Inflammatory macrophage treated with lipopolysaccharide for 1 hour (primary cell): ENCODE data around the gene ATXN7.

Source experiments
- DNase-seq, 2 donors: peaks; one replicate each; pipeline ENCODE4 v3.0.0-alpha.2; 2020 to 2022

The ATXN7 gene

DNA sequence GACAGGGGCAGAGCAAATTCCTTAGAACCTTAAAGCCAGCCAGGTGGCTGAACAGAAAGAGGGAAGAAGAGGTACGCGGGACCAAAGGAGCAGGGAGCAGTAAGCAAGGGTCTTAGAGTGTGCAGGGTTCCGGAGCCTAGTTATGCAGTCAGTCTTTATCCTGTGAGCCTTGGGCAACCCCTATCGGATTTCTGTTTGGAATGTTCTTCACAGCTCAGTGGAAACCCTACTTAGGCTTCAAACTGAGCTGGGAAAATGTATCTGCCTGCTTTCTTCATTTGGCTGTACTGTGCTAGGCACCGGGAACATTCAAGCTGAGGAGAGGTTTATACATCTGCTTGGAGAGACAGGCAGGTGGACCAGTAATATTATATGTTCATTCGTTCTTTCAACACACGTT, 122.5 kb downstream of the ATXN7 start:
- DNase-seq = no peak

DNA sequence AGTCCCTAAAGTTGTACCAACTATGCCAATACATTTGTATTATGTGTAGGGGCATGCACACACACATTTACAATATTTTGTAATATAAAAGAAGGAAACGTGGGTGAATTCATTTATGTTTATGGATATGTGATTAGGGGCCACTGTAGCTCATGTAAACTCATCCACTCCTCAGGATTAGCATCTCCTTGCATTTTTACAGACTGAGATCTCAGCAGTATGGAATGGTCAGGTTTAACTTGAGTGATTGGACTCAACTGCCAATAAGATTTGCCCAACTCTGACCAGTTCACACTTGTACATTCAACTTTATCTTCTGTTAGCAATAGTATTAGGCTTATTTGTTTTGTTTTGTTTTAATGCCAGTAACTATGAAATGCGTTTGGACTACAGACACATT, 123.2 kb downstream of the ATXN7 start:
- DNase-seq = no peak

DNA sequence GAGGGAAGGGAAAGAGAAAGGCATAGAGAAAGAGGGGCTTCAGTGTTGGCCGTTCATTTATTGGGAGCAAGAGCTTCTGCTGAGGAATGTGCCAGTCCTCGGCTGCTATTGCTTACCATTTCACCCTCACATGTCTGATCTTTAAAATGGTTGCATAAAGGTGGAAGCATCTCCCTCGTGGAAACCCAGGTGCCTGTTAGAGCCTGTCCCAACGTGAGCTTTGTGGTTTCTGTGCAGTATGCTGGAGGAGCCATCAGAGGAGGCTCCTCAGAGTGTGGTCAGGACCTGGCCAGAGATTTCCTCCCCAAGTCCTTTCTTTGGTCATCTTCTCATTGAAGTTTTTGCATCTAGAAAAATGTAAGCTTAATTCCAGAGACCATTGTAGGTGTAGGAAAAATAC, 125.3 kb downstream of the ATXN7 start:
- no peak for DNase-seq

DNA sequence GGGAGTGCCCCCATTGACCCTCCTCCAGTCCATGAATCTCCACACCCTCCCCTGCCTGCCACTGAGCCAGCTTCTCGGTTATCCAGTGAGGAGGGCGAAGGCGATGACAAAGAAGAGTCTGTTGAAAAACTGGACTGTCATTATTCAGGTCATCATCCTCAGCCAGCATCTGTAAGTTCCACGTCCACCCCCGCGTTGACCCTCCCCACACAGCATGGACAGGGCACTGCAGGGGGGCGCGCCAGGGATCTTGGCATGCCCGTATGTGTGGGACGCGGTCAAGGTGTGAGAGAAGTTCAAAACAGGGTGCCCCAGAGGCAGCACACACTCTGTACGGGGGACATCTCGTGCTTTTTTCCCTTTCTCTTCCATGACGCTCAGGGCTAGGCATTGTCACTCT, 126.5 kb downstream of the ATXN7 start:
- DNase-seq = no peak

DNA sequence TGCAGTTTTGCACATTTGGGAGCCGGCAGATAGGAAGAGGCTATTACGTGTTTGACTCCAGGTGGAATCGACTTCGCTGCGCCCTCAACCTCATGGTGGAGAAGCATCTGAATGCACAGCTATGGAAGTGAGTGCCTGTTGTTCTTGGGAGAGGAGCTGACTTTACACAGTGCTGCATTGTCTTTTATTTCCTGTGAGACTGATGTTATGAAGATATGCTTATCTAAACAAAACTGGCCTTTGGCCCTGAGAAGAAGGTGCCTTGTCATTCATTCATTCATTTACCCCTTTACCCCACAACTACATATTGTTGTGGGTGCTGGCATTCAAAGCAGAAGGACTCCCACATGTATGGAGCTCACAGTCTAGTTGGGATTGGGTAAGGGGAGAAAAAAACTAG, 127.1 kb downstream of the ATXN7 start:
- no peak for DNase-seq

DNA sequence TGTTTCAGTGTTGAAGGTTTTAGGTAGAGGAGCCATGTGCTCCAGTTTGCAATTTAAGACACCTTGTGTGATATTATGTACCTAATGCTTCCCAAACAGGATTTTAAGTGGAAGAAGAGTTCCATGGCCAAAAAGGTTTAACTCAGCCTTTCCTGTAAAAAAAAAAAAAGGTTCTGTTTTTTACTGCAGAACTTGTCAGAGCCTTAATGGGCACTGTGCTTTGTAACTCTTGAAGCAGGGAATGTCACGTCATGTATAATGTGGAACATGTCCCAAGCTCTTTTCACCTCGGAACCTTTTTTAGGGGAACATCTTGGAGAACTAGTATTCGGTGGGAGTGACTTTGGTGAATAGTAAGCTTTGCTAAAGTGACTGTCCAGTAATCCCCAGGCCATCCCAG, 128.0 kb downstream of the ATXN7 start:
- DNase-seq = no peak

DNA sequence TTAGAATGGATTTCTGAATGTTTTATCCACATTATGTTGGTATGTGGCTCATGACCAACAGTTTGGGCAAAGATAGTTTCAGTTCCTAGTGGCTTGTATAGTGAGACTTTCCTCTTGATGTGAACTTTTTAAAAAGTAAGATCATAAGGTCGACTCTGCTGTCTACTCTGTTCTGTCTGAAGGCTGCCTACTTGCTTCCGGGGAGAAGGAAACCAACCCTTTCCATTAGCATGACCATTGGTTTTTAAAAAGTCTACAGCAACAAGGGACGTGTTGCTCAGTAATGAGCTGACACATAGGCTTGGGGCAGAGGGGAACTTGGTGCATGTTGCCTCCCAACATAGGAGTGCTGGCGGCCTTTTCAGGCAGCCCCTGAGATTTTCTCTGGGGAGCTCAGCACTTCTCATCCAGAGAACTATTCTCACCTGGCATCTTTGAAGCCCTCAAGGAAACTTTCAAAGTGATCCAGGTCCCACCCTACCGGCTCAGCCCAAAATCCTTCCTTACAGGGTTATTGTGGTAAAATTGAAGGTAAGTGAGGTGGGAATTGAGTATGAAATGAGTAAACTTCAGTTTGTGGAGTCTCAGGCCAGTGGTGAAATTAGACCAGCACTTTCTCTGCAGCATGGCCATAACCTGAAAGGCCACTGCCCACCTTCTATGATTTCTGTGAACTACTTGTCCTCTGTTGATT, 129.0 kb downstream of the ATXN7 start:
- DNase-seq = peak; percentile 44 to 63

DNA sequence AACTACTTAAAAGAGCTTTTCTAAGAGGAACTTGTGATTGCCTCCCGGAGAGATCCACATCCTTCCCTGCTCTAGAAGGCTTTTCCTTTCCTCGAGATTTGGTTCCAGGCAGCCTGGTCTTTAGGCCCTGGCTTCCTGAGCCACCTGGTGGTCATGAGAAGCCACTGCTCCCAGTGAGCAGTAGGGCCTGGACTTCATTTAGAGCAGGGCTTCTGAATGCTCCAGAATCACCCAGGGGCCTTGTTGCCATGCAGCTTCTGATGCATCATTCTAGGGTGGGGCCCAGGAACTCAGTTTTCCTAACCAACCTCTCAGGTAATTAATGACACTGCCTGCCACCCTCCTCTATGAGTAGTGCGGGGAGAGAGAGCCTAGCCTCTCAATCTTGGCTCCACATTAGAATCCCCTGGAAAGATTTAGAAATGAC, 130.0 kb downstream of the ATXN7 start:
- DNase-seq = peak; percentile 70 to 74

DNA sequence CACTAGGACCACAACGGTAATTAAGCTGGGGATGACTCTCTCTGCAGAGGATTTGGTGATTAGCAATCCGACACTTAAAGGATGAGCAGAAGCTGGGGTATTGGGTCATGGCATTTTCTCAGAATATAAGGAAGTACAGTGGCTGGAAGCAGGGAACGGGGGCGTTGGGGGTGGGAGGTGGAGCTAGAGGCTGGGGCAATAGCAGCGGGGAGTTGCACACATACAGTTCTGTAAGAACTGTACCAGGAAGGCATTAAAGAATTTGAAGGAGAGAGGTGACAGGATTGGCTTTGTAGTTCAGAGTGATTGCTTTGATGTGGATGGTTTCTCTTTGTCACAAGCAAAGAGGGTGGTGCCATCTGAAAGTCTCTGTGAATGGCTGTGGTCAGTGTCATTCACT, 131.4 kb downstream of the ATXN7 start:
- DNase-seq = peak; percentile 94 to 95

DNA sequence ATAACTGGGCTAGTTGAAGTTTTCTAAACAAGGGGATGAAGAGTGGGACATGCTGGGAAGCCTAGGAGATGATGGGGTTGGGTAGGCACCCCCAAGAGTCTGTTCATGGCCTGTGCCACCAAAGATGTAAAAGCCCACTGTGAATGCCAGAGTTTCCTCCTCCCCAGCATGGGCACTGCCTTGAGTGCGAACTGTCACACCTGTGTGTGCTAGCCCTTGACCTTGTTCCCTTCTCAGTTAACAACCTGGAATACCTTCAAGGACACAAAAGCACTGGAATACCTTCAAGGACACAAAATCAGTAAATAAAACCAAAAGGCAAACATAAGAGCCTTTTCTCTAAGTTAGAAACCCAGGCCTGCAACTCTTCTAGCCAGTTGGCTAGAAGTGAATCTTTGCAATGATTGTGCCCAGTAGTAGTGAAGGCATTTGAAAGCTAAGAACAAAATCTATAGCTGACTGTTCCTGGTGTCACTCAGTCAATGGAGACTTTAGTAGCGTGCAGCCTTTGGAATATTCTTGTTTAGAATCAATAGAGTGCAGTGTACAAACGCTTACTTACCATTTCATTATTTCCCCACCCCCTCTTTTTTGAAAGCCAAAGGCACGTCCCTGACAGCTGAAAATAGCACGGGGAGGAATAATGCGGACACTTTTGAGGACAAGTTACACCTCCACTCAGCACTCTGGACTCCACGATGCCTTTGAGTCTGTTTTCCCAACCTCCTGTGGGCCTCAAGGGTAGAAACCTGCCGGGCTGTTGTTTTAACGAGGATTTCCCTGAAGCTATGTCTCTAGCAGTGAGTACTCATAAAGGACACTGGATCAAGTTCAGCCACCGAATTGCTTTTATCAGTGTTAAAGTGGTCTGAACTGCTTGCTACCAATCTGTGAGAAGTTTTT, 135.4 kb downstream of the ATXN7 start:
- DNase-seq = no peak

DNA sequence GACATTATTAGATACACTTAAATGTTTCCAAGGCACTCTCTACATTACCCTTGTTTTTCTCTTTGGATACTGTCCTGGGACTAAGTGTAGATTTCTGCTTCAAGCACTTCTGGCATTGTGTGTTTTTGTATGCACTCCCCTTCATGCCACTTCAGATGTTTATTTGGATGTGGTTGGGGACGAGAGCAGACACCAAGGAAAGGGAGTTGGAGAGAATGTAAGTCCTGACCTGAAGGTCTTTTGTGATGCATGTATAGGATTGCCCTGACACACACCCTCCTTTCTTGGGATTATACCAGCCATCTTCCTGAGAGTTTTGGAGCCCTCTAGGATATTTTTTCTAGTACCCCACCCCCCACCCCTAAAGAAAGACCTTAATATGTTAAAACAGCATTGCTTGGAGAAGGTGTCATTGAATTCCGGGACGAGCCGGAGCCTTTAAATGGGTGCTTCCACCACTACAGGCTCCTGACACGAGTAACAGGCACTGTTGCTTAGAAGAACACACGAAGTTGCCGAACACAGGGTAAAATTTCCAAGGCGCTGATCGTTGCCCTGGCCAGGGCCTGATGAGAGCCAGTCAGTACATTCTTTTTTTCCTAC, 136.9 kb downstream of the ATXN7 start:
- DNase-seq = no peak

DNA sequence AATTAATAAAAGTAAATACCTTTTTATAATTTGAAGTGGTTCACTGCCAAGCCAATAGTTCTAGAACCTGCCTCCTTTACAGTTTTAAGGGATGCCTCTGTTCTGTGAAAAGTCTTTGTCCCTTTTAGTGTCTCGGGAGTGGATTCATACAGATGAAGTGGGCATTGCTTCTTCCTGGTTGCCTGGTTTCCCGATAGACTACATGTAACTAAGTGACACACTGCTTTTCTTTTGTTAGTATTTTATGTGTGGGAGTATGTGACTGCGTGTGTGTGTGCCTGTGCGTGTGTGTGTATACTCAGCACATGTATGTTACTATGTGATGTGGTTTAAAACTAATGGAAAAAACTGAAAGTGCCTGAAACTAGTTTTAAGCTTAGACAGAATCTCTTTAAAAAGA, 138.6 kb downstream of the ATXN7 start:
- no peak for DNase-seq

DNA sequence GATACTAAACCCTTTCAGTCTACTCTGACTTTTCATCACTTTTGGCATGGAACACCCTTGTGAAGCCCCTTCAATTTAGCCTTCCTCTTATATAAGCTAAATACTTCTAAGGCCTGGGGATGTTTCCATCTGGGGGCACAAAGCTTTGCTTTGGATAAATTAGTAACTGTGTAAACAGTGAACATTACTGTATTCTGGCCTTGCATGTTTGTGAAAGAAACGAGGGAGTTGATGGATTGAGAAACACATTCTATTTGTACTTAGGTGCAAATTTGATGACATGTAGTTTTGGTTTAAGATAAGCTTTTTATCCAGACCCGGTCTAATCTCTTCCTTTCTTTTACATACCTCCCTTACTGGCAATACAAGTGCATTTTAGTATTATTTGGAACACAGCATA, 139.9 kb downstream of the ATXN7 start:
- no peak for DNase-seq

DNA sequence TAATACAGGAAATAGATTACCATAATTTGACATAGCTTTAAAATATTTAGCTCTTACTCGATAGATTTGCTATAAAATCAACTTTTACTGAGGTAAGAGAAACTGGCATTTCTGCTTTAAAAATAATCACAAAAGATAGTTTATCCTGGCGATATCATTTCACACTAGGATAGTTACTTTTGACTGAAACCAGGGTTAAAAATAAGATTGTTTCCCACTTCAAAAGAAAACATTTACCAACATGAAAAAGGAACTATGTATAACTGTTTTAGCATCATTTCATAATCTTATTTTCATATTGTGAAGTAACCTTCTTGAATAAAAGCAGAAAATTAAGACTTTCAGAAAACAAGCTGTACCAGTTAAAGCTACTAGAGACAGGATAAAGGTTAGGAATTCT, 144.3 kb downstream of the ATXN7 start:
- peak in 1 of 2 donors; percentile 3 for DNase-seq

DNA sequence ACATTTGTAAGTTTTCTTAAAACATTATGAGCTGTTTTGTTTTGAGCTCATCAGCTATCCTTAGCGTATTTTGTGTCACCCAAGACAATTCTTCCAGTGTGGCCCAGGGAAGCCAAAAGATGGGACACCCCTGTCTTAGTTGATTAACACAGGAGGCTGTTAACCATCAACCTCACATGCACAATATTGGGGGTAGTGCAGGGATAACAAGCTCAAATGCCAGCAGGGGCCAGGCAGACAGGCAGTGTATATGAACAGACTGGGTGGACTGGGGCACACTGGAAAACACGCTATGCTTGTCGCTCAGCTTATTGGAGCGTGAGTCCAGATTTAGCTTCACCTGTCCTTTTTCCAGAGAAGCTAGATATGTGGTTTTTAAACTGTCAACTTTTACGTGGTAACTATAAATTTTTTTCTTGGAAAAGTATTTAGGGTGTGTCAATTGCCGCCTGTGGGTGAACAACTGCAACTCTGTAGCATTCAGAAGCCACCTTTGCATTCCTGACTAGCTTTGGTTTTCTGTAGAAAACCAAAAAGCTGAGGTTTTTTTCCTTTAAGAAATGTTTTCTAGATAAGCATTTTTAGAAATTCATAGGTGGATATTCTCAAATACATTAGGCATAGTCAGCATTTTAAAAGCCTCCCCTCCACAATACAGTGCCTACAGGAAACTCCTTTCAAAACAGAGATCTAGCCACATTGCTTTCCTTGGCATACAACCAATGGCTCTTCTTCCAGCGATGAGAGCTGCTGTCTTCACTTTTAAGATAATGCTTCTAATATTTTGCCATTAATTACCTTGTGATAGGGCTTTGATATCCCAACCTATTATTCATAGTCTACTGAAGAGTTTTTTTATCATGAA, 145.1 kb downstream of the ATXN7 start:
- DNase-seq = no peak

DNA sequence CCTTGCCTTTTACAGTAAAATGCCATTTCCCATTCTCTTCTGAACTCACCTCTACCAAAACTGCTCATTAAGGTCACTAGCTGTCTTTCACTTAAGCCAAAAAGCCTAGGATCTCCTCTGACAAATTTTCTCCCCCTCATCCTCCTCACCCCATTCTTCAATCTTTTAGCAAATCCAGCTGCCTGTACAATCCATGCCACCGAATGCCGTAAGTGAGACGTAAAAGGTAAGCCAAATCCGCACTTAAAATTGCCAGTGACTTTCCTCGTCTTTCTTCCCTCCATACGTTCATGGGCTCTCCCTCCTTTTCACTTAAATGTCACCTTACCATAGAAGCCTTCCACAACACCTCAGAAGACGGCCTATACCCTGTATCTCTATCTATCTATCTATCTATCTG, 145.9 kb downstream of the ATXN7 start:
- DNase-seq = no peak

DNA sequence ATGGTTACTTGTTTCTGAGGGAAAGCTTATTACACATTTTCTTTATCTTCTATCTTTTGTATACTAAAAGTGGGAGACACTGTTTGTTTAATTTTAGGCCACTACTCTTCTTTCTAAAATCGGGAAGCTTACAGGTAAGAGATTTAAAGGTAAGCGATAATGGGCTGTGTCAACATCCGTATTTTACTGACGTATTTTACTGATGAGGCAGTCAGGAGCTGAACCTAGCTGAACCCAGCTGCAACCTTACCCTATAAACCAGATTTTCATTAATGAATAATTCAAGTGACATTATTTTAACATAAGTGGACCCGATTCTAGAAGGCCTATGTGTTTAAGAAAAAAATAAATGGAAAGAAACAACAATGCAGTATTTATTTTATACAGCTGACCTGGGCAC, 146.5 kb downstream of the ATXN7 start:
- DNase-seq = no peak

DNA sequence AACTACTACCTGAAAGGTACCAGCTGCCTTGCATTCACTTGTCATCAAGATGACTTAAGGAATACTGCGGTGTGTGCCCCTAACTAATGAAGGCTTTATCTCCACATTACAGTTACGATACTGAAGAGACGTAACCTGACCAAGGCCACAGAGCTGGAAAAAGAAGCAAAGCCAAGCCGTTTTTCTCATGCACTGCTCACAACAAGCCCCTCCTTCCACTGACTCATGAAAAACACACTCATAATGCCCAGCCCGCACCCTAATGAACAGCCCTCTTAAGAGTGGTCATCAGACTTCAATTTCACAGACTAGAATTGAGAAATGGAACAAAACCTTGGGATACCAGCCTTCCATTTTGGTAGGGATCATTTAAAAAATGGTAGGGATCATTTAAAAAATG, 148.0 kb downstream of the ATXN7 start:
- no peak for DNase-seq

DNA sequence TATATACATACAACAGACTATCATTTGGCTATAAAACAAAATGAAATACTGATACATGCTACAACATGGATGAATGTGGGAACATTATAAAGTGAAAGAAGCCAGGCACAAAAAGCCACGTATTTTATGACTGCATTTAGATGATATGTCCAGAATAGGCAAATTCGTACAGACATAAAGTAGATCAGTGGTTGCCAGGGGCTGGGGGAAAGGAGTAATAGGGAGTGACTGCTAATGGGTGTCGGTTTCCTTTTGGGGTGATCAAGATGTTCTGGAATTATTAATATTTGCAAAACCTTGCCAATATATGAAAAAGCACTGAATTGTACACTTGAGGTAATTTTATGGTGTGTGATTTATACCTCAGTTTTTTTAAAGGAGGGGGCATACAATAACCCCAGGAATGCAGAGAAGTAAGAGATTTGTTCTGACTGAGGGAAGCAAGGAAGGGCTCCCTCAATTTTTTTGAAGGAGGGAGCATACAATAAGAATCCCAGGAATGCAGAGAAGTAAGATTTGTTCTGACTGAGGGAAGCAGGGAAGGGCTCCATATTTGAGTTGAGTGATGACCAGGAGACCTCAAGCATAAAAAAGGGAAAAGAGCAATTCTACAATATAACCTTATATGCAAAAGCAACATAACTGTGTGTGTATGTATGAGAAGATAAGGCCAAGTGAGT, 153.4 kb downstream of the ATXN7 start:
- no peak for DNase-seq

DNA sequence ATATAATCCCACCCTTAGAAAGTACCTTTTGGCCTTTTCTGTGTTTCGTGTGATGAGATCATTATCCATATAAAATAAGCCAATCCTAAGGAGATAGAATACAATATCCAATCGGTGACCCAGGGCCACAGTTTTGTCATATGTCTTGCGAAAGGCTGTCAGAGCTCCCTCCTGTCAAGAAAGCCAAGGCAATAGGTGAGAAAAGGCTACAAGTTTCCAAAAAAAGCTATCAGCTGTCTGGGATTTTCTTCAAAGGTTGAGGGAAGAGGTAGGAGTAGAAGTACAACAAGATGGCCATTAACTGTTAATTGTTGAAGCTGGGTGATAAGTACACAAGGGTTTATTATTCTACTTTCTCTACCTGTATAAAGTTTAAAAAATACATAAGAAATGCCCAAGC, 155.6 kb downstream of the ATXN7 start:
- no peak for DNase-seq

DNA sequence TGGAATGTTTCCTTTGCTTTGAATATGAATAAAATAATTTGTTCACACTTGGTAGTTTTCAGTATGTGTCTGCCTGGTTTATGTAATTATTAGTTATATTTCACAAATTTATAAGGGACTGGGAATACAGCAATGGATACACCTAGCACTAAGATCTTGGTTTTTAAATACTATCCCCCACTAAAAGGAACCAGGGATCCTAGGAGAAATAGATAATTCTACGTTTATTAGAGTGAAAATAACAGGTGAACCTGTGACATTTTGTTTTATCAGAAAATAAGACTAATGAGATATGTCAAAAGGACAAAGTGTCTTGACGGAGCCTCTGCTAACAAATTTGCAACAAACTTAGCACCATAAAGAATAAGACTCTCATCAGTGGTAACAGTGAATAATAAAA, 156.2 kb downstream of the ATXN7 start:
- no peak for DNase-seq

DNA sequence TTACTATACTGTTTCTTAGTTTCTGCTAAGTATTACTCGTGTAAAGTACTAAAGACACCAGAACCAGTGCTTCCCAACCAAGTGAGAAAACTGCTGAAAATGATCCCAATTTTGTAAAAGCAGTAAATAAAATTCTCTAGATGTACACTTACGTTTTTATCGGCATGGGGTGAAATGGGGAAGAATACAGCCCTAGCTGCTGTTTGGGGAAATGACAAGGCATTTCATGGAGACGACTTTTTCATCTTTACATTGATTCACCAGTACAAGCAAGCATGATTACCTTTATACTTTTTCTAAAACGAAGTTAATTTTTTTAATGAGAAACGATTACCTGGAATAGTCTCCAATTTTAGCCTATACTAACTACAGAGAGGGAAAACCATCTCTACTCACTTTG, 158.3 kb downstream of the ATXN7 start:
- peak in 1 of 2 donors; percentile 13 for DNase-seq
